NCI-H1436 treated with DMSO at 0.1 percent for 48 hours (cell line): Measurements from ENCODE around the gene DYRK2.

Source experiments
- DNase-seq: peaks from one replicate; lab custom pipeline; 2025; lab: John Stamatoyannopoulos, UW

The DYRK2 gene

DNA sequence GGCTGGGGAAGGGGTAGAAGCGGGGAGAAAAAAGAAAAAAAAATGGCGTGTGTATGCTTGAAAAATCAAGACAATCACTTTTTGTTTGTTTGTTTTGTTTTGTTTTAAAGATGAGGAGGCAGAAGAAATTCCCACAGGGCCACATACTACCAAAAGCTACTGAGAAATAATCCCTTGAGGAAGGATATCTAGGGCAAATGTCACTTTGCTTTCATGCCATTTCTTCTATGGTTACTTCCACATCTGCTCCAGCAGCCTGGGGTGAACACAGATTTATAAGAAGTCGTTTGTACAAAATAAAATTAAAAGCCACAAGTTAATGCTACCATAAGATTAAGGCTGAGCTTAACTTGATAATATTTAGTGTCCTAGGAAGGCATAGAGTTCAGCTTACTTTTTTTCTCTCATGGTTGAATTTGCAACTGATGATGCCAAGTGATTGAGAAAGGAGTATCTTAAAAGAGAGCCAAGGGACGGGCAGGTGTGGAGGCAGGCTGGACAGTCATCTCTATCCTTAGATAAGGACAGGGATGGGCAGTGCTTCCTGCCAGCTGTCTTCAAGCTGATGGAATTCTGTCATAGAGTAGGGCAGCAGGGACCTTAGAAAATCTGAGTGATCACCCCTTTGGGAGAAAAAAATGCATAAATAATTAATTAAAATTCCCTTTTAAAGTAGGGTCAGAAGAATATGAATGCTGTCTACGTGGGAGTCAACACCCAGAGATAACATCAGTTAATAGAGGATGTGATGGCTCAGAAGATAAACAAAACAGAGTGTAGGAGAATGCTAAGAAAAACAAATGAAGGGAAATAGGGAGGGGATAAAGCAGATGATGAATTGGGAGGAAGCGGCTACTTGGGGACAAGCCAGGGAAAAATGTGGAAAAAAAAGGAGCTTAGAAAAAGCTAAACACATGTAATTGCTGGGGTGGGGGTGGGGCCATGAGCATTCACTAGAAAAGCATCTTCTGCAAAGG lies 57.1 kb downstream of the DYRK2 start:
- no peak for DNase-seq

GRCh38 chr12:67709367-67709954 lies 60.9 kb downstream of the DYRK2 start:
- DNase-seq = no peak

GRCh38 chr12:67710582-67710981 lies 62.0 kb downstream of the DYRK2 start:
- no peak for DNase-seq

DNA sequence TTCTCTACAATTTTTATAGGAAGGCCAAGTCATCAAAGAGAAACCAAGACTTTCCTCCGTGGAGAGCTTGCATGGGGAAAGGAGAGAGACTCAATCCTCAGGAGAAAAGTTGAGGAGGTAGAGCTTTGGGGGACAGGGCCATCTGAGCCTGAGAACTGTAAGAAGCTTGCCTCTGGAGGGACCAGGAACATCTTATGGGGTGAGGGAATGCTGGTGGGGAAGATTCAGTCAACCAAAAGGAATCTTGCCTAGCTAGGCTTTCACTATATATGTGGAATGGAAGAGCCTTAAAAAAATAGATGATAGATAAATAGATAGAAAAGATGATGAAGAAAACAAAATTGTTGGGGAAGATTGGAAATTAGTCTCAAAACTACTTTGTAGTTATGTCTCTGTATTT lies 63.5 kb downstream of the DYRK2 start:
- DNase-seq = no peak

DNA sequence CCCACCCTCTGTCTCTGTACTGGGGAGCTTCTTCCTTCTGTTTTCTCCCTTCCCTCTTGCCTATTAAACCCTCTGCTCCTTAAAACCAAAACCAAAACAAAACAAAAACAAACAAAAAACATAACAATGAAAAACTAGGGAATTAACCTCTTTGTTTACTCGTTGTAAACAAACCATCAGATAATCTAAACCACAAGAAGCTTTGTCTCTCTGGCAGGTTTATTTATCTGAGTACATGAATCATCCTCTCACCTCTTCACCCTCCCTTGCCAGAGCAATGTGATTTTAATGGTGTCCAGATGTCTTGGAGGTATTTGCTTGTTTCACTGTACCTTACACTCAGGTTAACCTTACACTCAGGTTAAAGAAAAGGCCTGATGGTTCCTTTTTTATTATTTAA lies 66.1 kb downstream of the DYRK2 start:
- DNase-seq = no peak
